HG03432 (cell line): Measurements from ENCODE around the gene GRIK4.
"Not testable (repeated sequence)": the region's sequence is repeated elsewhere in the genome, so short reads cannot be mapped to it uniquely, and the experiment has no call there.

Experiments used
- ATAC-seq: cut with Tn5 transposase; IDR thresholded peaks from one replicate; pipeline ENCODE4 v1.9.1; 2021; ENCODE audit warnings: mild to moderate bottlenecking, moderate library complexity; ENCODE audit not compliant: unreplicated experiment

The GRIK4 gene

DNA sequence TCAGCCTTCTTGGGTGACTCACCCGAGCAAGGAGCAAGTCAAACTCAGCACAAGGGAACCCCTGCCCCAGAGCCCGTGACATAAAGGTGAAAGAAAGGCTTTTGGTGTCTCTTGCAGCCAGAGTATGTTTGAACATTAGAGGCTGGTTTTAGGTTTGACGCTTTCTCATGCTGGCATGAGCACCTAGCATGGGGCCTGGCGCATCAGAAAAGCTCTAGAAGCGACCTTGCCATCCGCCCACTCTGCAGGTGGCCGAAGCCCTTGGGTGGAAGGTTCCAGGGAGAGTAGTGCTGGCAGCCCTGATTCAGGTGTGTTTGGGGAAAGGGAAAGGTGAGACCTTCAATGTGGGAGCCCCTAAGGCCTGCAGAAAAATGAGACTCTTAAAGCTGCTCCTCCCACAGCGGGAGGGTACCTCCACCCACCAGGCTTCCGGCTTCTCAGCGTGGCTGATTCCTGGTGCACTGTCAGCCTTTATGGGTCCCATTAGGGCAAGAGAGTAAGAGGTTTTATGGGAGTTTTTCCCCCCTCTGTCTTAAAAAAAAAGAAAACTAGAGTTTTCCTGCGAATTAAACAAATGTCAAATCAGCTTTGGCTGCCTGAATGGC is 88.4 kb downstream of the GRIK4 start:
- ATAC-seq: no peak

GRCh38 chr11:120601536-120601935 is 90.0 kb downstream of the GRIK4 start:
- ATAC-seq: no peak

GRCh38 chr11:120603071-120603470 is 91.5 kb downstream of the GRIK4 start:
- ATAC-seq: no peak

- ATAC-seq: no peak
Measured at GRCh38 chr11:120605469-120605868, 93.9 kb downstream of the GRIK4 start.

DNA sequence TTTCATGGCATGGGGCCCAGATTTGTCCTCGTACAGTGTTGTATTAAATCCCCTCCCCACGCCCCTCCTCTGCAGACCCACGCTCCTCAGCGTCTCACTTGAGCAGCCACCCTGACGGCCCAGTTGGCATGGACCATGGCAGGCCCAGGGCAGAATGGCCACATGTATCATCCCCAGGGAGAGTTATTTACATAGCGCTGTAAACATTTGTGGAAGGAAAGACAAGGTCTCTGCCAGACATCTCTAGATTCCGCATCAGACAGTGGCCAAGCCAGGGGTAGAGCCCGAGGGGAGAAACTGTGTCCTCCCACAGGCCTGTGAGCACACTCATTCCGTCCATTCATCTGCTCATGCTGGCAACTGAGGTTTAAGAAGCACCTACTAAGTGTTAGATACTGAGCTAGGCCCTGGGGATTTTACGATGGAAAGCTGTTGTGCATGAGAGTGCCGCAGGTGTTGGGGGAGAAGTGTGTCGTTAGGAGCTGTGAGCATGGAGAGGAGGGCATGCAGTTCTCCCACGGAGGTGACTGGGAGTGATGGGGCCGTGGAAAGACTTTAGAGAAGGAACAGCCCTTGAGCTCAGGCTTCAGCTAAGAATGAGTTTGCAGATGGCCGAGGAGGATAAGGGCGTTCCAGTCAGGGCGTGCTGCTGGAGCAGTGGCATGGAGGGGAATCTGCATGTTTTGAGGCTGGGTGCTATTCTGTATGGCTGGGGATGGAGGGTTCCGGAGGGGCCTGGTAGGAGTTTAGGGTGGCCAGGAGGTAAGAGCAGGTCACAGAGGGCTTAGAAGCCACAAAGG is 94.9 kb downstream of the GRIK4 start:
- no peak for ATAC-seq

- no peak for ATAC-seq
Measured at GRCh38 chr11:120608061-120608460, 96.5 kb downstream of the GRIK4 start.

- ATAC-seq: no peak
Measured at GRCh38 chr11:120608760-120609211, 97.2 kb downstream of the GRIK4 start.

GRCh38 chr11:120610111-120610510 is 98.6 kb downstream of the GRIK4 start:
- no peak for ATAC-seq

DNA sequence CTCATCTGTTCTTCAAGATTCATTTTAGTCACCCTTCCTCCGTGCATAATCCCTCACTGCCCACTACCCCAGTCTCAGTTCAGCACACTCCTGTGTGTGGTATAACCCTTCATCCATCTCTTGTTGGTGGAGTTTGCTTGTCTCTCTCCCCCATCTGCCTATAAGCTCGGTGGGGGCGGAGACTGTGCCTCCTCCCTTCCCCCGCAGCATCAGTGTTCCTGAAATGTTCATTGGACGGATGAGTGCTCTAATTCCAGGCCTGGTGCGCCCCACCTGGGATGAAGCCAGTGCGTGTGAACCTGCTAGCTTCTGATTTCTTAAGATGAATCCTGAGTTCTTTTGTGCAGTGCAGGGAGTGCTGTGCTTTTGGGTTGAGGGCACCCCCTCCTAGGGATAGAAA is 100.0 kb downstream of the GRIK4 start:
- no peak for ATAC-seq

- ATAC-seq: peak; percentile 88
Measured at GRCh38 chr11:120612513-120613263, 101.1 kb downstream of the GRIK4 start.

- ATAC-seq: peak; percentile 68
Measured at GRCh38 chr11:120613264-120614226, 102.0 kb downstream of the GRIK4 start.

DNA sequence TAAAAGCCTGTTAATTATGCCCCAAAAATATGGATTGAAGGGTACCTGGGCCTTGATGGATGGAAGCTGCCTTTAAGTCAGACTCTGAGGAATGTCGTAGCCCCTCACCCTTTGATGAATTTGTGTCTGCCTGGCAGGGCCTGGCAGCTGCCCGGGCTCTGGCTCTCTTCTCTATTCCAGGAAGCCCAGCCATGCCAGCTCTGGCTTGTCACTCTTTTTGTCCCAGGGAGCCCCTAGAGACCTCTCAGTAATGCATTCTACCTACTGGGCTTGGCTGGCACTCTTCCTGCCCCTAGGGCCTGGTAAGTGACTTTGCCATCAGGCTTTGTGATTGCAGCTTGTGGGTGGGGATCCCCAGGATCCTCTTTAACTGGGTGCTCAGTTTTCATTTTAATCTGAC is 103.8 kb downstream of the GRIK4 start:
- no peak for ATAC-seq

DNA sequence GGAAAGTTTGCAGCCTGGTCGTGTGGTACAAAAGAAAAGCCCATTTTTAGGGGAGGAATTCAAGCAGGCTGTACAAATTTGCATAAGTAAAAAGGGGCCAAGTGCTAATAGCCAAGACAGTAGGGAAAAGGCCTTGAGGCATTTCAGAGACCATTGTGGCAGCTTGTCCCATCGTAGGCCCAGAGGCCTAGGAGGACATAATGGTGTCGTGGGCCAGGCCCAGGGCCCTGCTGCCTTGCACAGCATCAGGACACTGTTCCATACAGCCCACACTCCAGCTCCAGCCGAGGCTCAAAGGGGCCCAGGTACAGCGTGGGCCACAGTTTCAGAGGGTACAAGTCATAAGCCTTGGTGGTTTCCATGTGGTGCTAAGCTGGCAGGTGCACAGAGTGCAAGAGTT is 106.9 kb downstream of the GRIK4 start:
- no peak for ATAC-seq

- ATAC-seq: peak; percentile 59
Measured at GRCh38 chr11:120622189-120622875, 110.8 kb downstream of the GRIK4 start.

GRCh38 chr11:120624992-120625391 is 113.4 kb downstream of the GRIK4 start:
- not testable (repeated sequence) for ATAC-seq

DNA sequence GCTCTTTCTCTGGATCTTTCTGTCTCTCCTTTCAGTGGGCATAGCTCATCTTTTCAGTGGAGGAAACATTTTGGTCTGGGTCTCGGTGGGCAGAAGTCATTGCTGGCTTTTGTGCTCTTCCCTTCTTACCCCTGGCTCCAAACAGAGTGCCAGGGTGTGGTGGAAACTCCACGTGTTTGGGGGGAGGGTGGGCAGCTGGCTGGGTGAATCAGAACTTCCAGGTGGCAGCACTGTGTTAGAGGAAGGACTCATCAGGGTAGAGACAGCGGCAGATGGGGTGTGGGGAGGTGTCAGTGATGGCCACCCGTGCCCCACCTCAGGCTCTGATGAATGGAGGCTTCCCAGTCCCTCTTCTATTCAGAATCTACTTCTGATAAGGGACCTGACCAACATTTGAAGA is 114.0 kb downstream of the GRIK4 start:
- ATAC-seq: no peak

GRCh38 chr11:120626791-120627190 is 115.2 kb downstream of the GRIK4 start:
- ATAC-seq: no peak

GRCh38 chr11:120627327-120628163 is 116.0 kb downstream of the GRIK4 start:
- no peak for ATAC-seq

GRCh38 chr11:120629407-120630080 is 118.0 kb downstream of the GRIK4 start:
- no peak for ATAC-seq
